Keratinocyte (primary cell): ENCODE results near the gene RRP1B. TPM values are rescaled to one million over a fixed set of nuclear protein-coding genes. Genes with fewer than 3 reads are reported as not detected.

Source experiments
- DNase-seq: peaks from one replicate; pipeline ENCODE4 v3.0.0-alpha.2; 2011; ENCODE audit warnings: low read depth, missing footprints, low spot score
- FAIRE-seq: peaks from 2 replicates; lab custom pipeline; 2011; peaks lifted over from hg19 to GRCh38; lab: Jason Lieb, UNC
- H2AFZ ChIP-seq: 2 replicates; pipeline ENCODE4 v1.6.0; 2012; ENCODE audit warnings: low read length, control low read depth, inconsistent platforms; ENCODE audit not compliant: control insufficient read depth
- H3K27ac ChIP-seq: 2 replicates; pipeline ENCODE4 v1.5.1; 2011; ENCODE audit warnings: low read length; ENCODE audit not compliant: control insufficient read depth, insufficient read depth
- H3K27me3 ChIP-seq: 3 replicates; pipeline ENCODE4 v1.6.0; 2011; ENCODE audit warnings: low read length; ENCODE audit not compliant: control insufficient read depth, insufficient read depth; ENCODE audit errors: extremely low read depth
- H3K36me3 ChIP-seq, 2 experiments: 2 replicates in 1 of 2; 3 replicates in 1 of 2; pipeline ENCODE4 v1.5.1; 2011; ENCODE audit warnings: low read length in 2 of 2, mild to moderate bottlenecking in 1 of 2; ENCODE audit not compliant: control insufficient read depth in 2 of 2, insufficient read depth in 2 of 2; ENCODE audit errors: extremely low read depth in 1 of 2
- H3K4me1 ChIP-seq: 3 replicates; pipeline ENCODE4 v1.5.1; 2011; ENCODE audit warnings: low read length; ENCODE audit not compliant: control insufficient read depth, insufficient read depth; ENCODE audit errors: extremely low read depth
- H3K4me2 ChIP-seq: 3 replicates; pipeline ENCODE4 v1.6.0; 2011; ENCODE audit warnings: low read depth, low read length; ENCODE audit not compliant: control insufficient read depth, insufficient read depth; ENCODE audit errors: extremely low read depth
- H3K4me3 ChIP-seq, 3 experiments: fragments of 200-600 bp in 1 of 3; sonication (generic) in 1 of 3; 2 replicates in 2 of 3; 3 replicates in 1 of 3; pipeline ENCODE4 v1.5.1; 2011 to 2016; ENCODE audit warnings: low read length in 3 of 3, mild to moderate bottlenecking in 3 of 3, control low read depth in 2 of 3, inconsistent platforms in 1 of 3, low read depth in 1 of 3, mixed read lengths in 1 of 3, mixed run types in 1 of 3, moderate library complexity in 1 of 3; ENCODE audit not compliant: control insufficient read depth in 2 of 3, insufficient read depth in 2 of 3; ENCODE audit errors: extremely low read depth in 1 of 3
- H3K79me2 ChIP-seq: 2 replicates; pipeline ENCODE4 v1.6.0; 2012; ENCODE audit warnings: low read length; ENCODE audit not compliant: control insufficient read depth, insufficient read depth
- H3K9ac ChIP-seq: 3 replicates; pipeline ENCODE4 v1.6.0; 2011; ENCODE audit warnings: low read length; ENCODE audit not compliant: control insufficient read depth, insufficient read depth; ENCODE audit errors: extremely low read depth
- H3K9me1 ChIP-seq: 3 replicates; pipeline ENCODE4 v1.6.0; 2011; ENCODE audit warnings: low read length; ENCODE audit not compliant: control insufficient read depth, insufficient read depth; ENCODE audit errors: extremely low read depth
- H3K9me3 ChIP-seq: 2 replicates; pipeline ENCODE4 v1.5.1; 2012; ENCODE audit warnings: low read depth, low read length; ENCODE audit not compliant: control insufficient read depth
- H4K20me1 ChIP-seq: 3 replicates; pipeline ENCODE4 v1.6.0; 2011; ENCODE audit warnings: low read length; ENCODE audit not compliant: control insufficient read depth, insufficient read depth; ENCODE audit errors: extremely low read depth
- EZH2 ChIP-seq: IDR thresholded peaks from one replicate; pipeline ENCODE4 v1.6.1; 2012; ENCODE audit warnings: inconsistent platforms, mild to moderate bottlenecking, low read length, moderate library complexity
- dilution Hi-C: fragments of 300-500 bp; cut with MboI; formaldehyde crosslinking; loops from one replicate; pipeline ENCODE4 v1.7.0; 2020; ENCODE audit warnings: low sequenced_read_pairs; ENCODE audit not compliant: extremely low pct_ligation_motif_present
- polyA plus RNA-seq, 5 experiments: library from polyadenylated mRNA; depleted of rRNA in 3 of 5; stranded (reverse) in 3 of 5; stranded (forward) in 1 of 5; unstranded in 1 of 5; fragments of >200 nt; gene quantifications; 1 replicate in 1 of 5; 2 replicates in 3 of 5; 3 replicates in 1 of 5; pipeline versions ENCODE4 v1.2.1 to v1.2.3, GENCODE V29; 2011 to 2012; ENCODE audit warnings: missing spikeins in 2 of 5, low read depth in 1 of 5, low replicate concordance in 1 of 5
- small RNA-seq, 3 experiments: library from RNA; depleted of rRNA; stranded (forward); fragments of <200 nt; gene quantifications; one replicate each; pipeline ENCODE3, GENCODE V24; 2012; ENCODE audit warnings: low read depth in 3 of 3, low replicate concordance in 1 of 3; ENCODE audit not compliant: insufficient read length in 3 of 3
- TF ChIP-seq, protein P1 (sequence below), 3 experiments: IDR thresholded peaks in 1 of 3; conservative IDR thresholded peaks in 1 of 3; optimal IDR thresholded peaks in 1 of 3; 2 replicates in 2 of 3; 3 replicates in 1 of 3; pipeline versions ENCODE3 to v1.5.1; 2011; ENCODE audit warnings: low read length in 3 of 3, mild to moderate bottlenecking in 3 of 3, moderate library complexity in 2 of 3, control low read depth in 1 of 3, inconsistent platforms in 1 of 3; ENCODE audit not compliant: insufficient read depth in 2 of 3; ENCODE audit errors: extremely low read depth in 1 of 3

Gene RRP1B
- polyA plus RNA-seq, 1 donor (not counting 4 experiments of a cell fraction or from before 2014, with no cell fraction given): 19.8 TPM

GRCh38 chr21:43744725-43745124 is 85.4 kb downstream of the RRP1B start:
- peaks cover 3% of the 10 kb centered on the region for H4K20me1 ChIP-seq
- DNase-seq (no peak), FAIRE-seq (no peak)
- dilution Hi-C loops: no loop called here
- no peak overlapping the region for H3K4me2 ChIP-seq
- H3K9me3 ChIP-seq: no peaks in the 10 kb centered on the region
- peaks cover 35% of the 10 kb centered on the region in 2 experiments for H3K36me3 ChIP-seq
- TF ChIP-seq EZH2: no peak
- TF ChIP-seq, protein P1, sequence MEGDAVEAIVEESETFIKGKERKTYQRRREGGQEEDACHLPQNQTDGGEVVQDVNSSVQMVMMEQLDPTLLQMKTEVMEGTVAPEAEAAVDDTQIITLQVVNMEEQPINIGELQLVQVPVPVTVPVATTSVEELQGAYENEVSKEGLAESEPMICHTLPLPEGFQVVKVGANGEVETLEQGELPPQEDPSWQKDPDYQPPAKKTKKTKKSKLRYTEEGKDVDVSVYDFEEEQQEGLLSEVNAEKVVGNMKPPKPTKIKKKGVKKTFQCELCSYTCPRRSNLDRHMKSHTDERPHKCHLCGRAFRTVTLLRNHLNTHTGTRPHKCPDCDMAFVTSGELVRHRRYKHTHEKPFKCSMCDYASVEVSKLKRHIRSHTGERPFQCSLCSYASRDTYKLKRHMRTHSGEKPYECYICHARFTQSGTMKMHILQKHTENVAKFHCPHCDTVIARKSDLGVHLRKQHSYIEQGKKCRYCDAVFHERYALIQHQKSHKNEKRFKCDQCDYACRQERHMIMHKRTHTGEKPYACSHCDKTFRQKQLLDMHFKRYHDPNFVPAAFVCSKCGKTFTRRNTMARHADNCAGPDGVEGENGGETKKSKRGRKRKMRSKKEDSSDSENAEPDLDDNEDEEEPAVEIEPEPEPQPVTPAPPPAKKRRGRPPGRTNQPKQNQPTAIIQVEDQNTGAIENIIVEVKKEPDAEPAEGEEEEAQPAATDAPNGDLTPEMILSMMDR (optimal IDR thresholded peaks at IDR 0.05 in 1 of 3, IDR thresholded peaks at IDR 0.05 in 1 of 3, conservative IDR thresholded peaks at IDR 0.05 in 1 of 3; ENCODE audit: extremely low read depth in 1 of 3, insufficient read depth in 2 of 3, low read length in 3 of 3): no peak
- H3K27ac ChIP-seq: no peak overlapping the region
- H3K9ac ChIP-seq: no peak overlapping the region
- H3K79me2 ChIP-seq: peaks cover 4% of the 10 kb centered on the region
- no peaks in the 10 kb centered on the region for H3K4me1 ChIP-seq
- H3K27me3 ChIP-seq: no peaks in the 10 kb centered on the region
- H3K9me1 ChIP-seq: no peaks in the 10 kb centered on the region
- H3K4me3 ChIP-seq: no peak overlapping the region
- no peak overlapping the region for H2AFZ ChIP-seq

Small RNA genes within 50 kb of the gene (small RNA-seq; reads per million reads assigned to genes)
- gene MIR6070: 0 reads per million in 3 experiments

Other genes with a start within 250 kb of the RRP1B start
- gene SIK1, start 232.4 kb upstream of the RRP1B start, polyA plus RNA-seq: 24.6 to 49.6 TPM (median 25.5 TPM) in 3 replicates
- gene HSF2BP, start 72 bp upstream of the RRP1B start, polyA plus RNA-seq: 6.1 to 8.7 TPM (median 6.7 TPM) in 3 replicates
- 144 to 211 TPM (median 154 TPM) in 3 replicates for gene PDXK, start 59.6 kb downstream of the RRP1B start, polyA plus RNA-seq
- gene CSTB, start 116.7 kb downstream of the RRP1B start, polyA plus RNA-seq: 126 to 167 TPM (median 152 TPM) in 3 replicates
- 14.8 to 25.3 TPM (median 25.0 TPM) in 3 replicates for gene RRP1, start 130.0 kb downstream of the RRP1B start, polyA plus RNA-seq
- gene AGPAT3, start 205.7 kb downstream of the RRP1B start, polyA plus RNA-seq: 21.6 to 23.4 TPM (median 21.7 TPM) in 3 replicates